ENCODE measurements around the gene PCYT2.

PCYT2 gene

DNA sequence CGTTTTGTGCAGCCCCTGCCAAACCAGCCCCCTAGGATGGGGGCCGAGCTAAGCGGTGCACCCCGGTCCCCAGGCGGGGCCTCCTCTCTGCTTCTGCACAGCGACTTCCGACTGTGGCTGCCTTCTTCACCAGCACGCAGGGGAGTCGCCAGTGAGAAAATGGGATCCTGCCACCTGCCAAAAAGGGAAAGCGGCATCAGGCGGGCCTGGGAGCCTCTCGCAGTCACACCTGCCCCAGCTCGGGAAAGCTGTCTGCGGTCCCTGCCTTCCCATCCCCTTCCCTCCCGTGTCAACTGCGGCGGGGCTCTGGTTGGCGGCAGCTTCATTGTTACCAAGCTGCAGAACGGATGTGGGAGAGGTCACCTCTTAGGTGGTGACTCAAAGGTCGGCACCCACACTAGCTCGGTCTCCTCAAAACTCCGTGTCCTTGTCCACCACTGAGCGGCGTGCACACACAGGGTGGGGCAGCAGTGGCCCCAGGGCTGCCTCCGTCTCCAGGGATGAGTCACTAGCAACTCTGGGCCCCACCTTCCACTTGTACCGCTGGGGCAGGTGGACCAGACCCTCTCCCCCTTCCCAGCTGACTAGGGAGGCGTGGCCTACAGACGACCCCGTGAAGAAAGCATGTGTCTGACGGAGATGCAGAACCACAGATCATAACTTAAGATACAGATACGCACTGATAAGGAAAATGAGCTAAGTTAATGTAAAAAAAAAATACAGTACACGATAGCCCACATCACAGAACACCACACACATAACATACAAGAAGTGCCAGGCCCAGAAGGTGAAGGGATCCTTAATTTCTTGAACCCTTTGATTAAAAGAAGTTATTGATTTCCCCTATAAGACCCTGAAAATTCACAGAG lies 1.5 kb upstream of the PCYT2 start:
- no peak for DNase-seq

DNA sequence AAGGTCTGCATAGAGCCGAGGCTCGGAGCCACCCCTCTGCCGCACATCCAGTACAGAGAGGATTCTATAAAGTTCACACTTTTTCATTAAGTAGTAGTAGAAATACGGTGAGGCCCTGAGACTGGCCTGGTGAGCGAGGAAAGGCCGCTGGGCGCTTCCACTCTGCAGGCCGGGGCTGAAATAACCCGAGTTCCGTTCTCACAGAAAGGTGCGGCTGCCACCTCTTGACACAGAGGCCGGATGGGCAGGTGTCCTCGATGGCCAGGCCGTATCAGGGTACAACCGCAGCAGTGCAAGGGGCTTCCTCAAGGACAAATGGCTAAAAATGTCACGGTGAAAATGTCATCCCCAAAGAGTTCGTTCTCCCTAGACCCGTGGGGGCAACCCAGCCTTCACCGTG lies 770 bp upstream of the PCYT2 start:
- DNase-seq: no peak

GRCh38 chr17:81910840-81911276 lies 341 bp downstream of the PCYT2 start:
- no peak for DNase-seq

- no peak for DNase-seq
These were observed 996 bp downstream of the PCYT2 start for GRCh38 chr17:81909966-81910839.

DNA sequence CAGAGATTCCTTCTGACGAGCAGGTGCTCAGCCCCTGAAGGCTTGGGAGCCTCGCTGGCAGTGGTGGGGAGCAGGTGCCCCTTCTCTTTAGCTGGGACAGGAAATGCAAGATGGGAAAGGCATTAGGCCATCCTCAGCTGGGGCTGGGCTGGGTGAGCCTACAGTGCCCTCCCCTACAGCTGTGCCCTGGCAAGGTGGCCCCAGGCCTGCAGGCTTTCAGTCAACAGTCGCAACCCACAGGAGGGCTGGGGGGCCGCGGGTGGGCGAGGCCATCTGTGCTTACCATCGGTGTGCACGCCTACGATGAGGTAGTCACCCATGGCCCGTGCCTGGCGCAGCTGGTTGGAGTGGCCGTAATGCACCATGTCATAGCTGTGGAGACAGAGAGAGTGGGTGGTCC lies 2.0 kb downstream of the PCYT2 start:
- DNase-seq: no peak

DNA sequence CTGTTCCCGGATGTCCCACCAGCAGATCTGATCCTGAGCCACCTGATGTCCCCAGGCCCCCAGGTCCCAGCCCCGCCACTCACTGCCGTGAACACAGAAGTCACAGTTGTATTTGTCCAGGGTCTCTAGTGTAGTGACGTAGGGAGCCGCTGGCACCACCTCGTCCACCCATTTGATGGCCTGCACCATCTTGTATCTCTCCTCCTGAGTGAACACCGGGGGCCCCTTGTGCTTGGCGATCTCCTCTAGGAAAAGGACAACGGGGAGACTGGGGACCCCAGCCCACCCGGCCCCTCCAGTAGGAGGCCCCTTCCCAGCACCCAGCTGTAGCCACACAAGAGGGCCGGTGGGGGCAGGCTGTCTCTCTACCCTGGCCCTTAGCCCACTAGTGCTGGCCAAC lies 2.4 kb downstream of the PCYT2 start:
- DNase-seq: no peak

GRCh38 chr17:81907219-81908145 lies 3.7 kb downstream of the PCYT2 start:
- DNase-seq: no peak

GRCh38 chr17:81906476-81907218 lies 4.6 kb downstream of the PCYT2 start:
- no peak for DNase-seq

DNA sequence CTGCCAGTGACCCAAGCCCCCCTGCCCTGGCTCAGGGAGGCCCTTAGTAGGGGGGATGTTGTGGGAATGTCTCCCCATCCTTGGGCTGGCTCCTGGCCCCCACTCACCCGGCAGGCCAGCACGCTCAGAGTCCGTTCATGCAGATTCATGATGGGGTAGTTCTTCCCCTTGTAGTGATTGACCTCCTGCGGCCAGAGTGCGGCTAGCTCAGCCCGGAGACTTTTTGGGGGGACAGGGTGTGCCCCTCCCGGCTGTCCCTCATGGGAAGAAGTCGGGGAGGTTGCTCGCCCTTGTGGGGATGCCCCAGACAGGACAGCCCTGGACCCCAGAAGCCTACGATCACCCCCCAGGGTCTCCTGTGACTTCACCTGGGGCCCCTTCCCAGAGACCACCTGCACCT lies 5.2 kb downstream of the PCYT2 start:
- no peak for DNase-seq

DNA sequence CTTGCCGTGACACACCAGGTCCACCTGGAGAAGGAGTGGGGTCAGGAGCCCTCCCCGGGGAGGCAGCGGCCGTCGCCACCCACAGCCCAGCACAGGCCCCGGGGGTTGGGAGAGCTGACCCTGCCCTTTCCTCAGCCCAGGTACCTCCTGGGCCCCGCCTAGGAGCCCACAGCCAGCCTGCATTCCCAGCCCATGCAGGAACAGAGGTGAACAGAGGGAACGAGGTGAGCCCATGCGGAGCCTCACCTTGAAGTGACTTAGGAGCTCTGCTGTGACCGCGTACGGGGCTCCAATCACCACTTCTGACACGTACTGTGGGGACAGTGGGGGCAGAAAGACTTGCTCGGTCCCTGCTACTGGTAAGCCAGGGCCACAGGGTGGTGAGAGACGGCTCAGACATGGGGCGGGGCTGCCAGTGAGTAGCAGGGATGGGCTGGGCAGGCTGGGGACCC lies 5.7 kb downstream of the PCYT2 start:
- no peak for DNase-seq

GRCh38 chr17:81904600-81905423 lies 6.4 kb downstream of the PCYT2 start:
- DNase-seq: no peak

GRCh38 chr17:81903896-81904599 lies 7.2 kb downstream of the PCYT2 start:
- DNase-seq: no peak

GRCh38 chr17:81903415-81903831 lies 7.8 kb downstream of the PCYT2 start:
- DNase-seq: no peak

- DNase-seq: no peak
These were observed 8.4 kb downstream of the PCYT2 start for GRCh38 chr17:81902653-81903414.

DNA sequence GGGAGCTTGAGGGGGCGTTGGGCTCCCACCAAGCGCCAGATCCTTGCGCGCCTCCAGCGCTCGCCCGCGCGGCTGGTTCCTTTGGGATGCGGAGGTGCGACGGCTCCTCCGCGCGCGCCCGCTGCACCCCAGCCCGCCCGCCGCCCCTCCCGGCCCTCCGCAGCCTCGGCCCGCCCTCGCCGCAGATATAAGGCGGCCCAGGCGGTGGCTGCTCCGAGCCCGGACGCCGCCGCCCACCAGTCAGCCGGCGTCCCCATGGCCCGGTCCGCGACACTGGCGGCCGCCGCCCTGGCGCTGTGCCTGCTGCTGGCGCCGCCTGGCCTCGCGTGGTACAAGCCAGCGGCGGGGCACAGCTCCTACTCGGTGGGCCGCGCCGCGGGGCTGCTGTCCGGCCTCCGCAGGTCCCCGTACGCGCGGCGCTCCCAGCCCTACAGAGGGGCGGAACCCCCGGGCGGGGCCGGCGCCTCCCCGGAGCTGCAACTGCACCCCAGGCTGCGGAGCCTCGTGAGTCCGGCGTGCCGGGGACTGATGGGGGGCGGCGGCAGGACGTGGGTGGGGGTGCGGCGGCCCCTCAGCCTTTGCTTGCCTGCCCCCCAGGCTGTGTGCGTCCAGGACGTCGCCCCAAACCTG lies 9.1 kb downstream of the PCYT2 start, which contains the start of gene NPB:
Gene NPB, plus strand, starts transcription at position 216 of the 630 bp plus-strand sequence. Its CDS starts 40 bp downstream, at position 256.
- no peak for DNase-seq

DNA sequence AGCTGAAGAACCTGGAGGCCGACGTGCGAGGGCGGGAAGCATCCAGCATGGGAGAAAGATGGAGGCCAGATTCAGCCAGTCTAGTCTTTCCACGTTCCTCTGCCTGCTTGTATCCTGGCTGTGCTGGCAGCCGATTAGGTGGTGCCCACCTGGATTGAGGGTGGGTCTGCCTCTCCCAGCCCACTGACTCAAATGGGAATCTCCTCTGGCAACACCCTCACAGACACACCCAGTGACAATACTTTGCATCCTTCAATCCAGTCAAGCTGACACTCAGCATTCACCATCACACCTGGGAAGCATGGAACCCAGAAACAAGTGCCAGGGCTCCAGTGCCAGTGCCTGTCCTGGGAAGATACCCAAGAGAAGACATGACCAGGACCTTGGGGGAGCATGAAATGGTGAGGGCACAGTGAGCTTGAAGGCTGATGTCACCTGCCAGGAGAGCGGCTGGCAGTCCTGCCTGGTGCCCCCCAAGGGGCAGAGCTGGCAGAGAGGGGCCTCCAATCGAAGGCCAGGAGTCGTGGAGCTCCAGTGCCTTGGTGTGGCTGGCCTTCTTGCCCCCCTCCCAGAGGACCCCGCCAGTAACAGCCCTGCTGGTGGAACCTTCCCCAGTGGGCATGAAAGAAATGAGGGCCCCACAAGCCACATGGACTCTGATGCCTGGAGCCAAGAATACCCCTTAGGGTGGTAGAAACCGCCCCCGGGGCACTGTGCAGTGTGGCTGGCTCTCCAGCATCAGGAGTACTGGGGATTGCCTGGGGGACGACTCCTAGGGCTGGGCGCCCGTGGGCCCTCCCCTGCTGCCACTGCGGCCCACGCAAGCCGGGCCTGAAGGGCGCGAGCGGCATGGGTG lies 9.8 kb downstream of the PCYT2 start:
- no peak for DNase-seq

- DNase-seq: no peak
These were observed 10.9 kb downstream of the PCYT2 start for GRCh38 chr17:81900181-81900820.

Measured in activated naive CD4-positive, alpha-beta T cell treated with Interleukin-2 at 50 U/mL for 16 hours (primary cell).